Measurements from ENCODE around the gene GOLGA5. TPM values are rescaled to one million over a fixed set of nuclear protein-coding genes. Genes with fewer than 3 reads are reported as not detected.

The GOLGA5 gene
- total and polyA plus RNA-seq, 2 experiments from 2014 or later = 26.2 to 30.2 TPM

- no peaks in the 10 kb centered on the region for H3K36me3 Mint-ChIP-seq (ENCODE audit: low read depth)
- H3K4me1 Mint-ChIP-seq = peaks cover 11% of the 10 kb centered on the region; the same call in 2 of the 3 replicates
- H3K9me3 Mint-ChIP-seq = no peaks in the 10 kb centered on the region; the same call in 2 of the 3 replicates
- no peaks in the 10 kb centered on the region for H3F3A ChIP-seq (replicated peaks; ENCODE audit: low read depth)
- peaks cover 9% of the 10 kb centered on the region for H3K9me2 ChIP-seq (ENCODE audit: insufficient read depth)
- peak; percentile 56 for DNase-seq (ENCODE audit: low spot score)
- no peaks in the 10 kb centered on the region; the same call in 1 of the 2 replicates for H3K4me1 ChIP-seq (ENCODE audit: insufficient read depth)
- no peaks in the 10 kb centered on the region for H3K79me2 ChIP-seq (replicated peaks; ENCODE audit: insufficient read depth)
- H4K20me1 ChIP-seq (replicated peaks; ENCODE audit: insufficient read depth) = no peaks in the 10 kb centered on the region
- H3K27me3 Mint-ChIP-seq (ENCODE audit: insufficient read depth, low read depth, poor library complexity) = no peaks in the 10 kb centered on the region
- no peak overlapping the region for H3K4me3 ChIP-seq
- H3K36me3 ChIP-seq (ENCODE audit: insufficient read depth) = no peaks in the 10 kb centered on the region
- no peak overlapping the region for H3K4me2 ChIP-seq
- no peak overlapping the region for H3K27ac ChIP-seq (ENCODE audit: low read depth)
- no peaks in the 10 kb centered on the region for H3K27me3 ChIP-seq (ENCODE audit: insufficient read depth)
- H2AFZ ChIP-seq = no peak overlapping the region; the same call in 1 of the 2 replicates
- no peak overlapping the region for H3K27ac Mint-ChIP-seq
- ATAC-seq = peak; percentile 70
- no peak overlapping the region for H3K4me3 Mint-ChIP-seq
- TF ChIP-seq CTCF (conservative IDR thresholded peaks at IDR 0.05; ENCODE audit: low read depth in 2 of 2) (peak; percentile 59 to 60), ZNF114 (CRISPR knock-in tag; IDR thresholded peaks at IDR 0.05) (no peak), ETS1 (IDR thresholded peaks at IDR 0.05) (no peak)
These were observed 10.2 kb upstream of the GOLGA5 start for GRCh38 chr14:92783813-92784431.

- H3K4me2 ChIP-seq = no peak overlapping the region
- no peaks in the 10 kb centered on the region for H4K20me1 ChIP-seq (replicated peaks; ENCODE audit: insufficient read depth)
- H3K79me2 ChIP-seq (replicated peaks; ENCODE audit: insufficient read depth) = no peaks in the 10 kb centered on the region
- H3K27ac Mint-ChIP-seq = 0 out of 2 replicates have a peak overlapping the region, but pooled peaks have one; percentile 2
- H3K9me3 Mint-ChIP-seq = peaks cover 9% of the 10 kb centered on the region
- H3K27me3 ChIP-seq (ENCODE audit: insufficient read depth) = no peaks in the 10 kb centered on the region
- DNase-seq (ENCODE audit: low spot score) = peak; percentile 6
- no peaks in the 10 kb centered on the region for H3K27me3 Mint-ChIP-seq (ENCODE audit: insufficient read depth, low read depth, poor library complexity)
- H3K36me3 ChIP-seq (ENCODE audit: insufficient read depth) = no peaks in the 10 kb centered on the region
- H3K36me3 Mint-ChIP-seq (ENCODE audit: low read depth) = peaks cover 5% of the 10 kb centered on the region; the same call in 2 of the 3 replicates
- H3K9me2 ChIP-seq (ENCODE audit: insufficient read depth) = peaks cover 4% of the 10 kb centered on the region; the same call in 1 of the 2 replicates
- no peaks in the 10 kb centered on the region for H3F3A ChIP-seq (replicated peaks; ENCODE audit: low read depth)
- no peak overlapping the region for H3K4me3 ChIP-seq
- H3K4me1 ChIP-seq (ENCODE audit: insufficient read depth) = no peaks in the 10 kb centered on the region; the same call in 1 of the 2 replicates
- peaks cover 10% of the 10 kb centered on the region; the same call in 2 of the 3 replicates for H3K4me1 Mint-ChIP-seq
- H2AFZ ChIP-seq = peak overlapping the region; percentile 84
- no peak overlapping the region for H3K4me3 Mint-ChIP-seq
- ATAC-seq = peak; percentile 35; the same call in 1 of the 3 replicates
- H3K27ac ChIP-seq (ENCODE audit: low read depth) = no peak overlapping the region
- TF ChIP-seq ZNF114 (CRISPR knock-in tag; IDR thresholded peaks at IDR 0.05) (no peak), ETS1 (IDR thresholded peaks at IDR 0.05) (no peak), EZH2phosphoT487 (IDR thresholded peaks at IDR 0.05; ENCODE audit: unreplicated experiment) (no peak), NANOG (IDR thresholded peaks at IDR 0.05; ENCODE audit: borderline replicate concordance) (no peak), ZNF462 (CRISPR knock-in tag; IDR thresholded peaks at IDR 0.05) (no peak), STAT1 (IDR thresholded peaks at IDR 0.05; ENCODE audit: unreplicated experiment) (no peak), ZNF331 (CRISPR knock-in tag; IDR thresholded peaks at IDR 0.05; ENCODE audit: low read depth) (no peak), JUNB (IDR thresholded peaks at IDR 0.05; ENCODE audit: unreplicated experiment) (no peak)
These were observed 8.3 kb upstream of the GOLGA5 start for GRCh38 chr14:92785667-92786426.
